Choroid plexus epithelial cell (primary cell): ENCODE measurements around the gene AJM1.
A peak's percentile ranks its signal among the peaks of the same experiment; 100 is the strongest.
"Not testable (repeated sequence)": the region's sequence is repeated elsewhere in the genome, so short reads cannot be mapped to it uniquely, and the experiment has no call there.

ENCODE experiments used
- DNase-seq: peaks from one replicate; pipeline ENCODE4 v3.0.0-alpha.2; 2010; ENCODE audit warnings: low read depth
- H3K4me3 ChIP-seq: 2 replicates; pipeline ENCODE4 v1.5.1; 2011; ENCODE audit warnings: low read depth, mild to moderate bottlenecking, control low read depth, low read length, moderate library complexity
- CTCF ChIP-seq: conservative IDR thresholded peaks from 2 replicates; pipeline ENCODE4 v1.5.1; 2011; ENCODE audit warnings: low read depth, mild to moderate bottlenecking, control low read depth, inconsistent platforms, low read length, moderate library complexity

AJM1 gene

GRCh38 chr9:136842380-136842948, at the start of gene AJM1:
Gene AJM1, plus strand, starts transcription at chr9:136842478. Its CDS starts 1,937 bp downstream, at chr9:136844415.
- TF ChIP-seq CTCF: peak; percentile 83
- peak within 1 kb of the TSS; percentile 57 for H3K4me3 ChIP-seq
- peak; percentile 78 for DNase-seq

DNA sequence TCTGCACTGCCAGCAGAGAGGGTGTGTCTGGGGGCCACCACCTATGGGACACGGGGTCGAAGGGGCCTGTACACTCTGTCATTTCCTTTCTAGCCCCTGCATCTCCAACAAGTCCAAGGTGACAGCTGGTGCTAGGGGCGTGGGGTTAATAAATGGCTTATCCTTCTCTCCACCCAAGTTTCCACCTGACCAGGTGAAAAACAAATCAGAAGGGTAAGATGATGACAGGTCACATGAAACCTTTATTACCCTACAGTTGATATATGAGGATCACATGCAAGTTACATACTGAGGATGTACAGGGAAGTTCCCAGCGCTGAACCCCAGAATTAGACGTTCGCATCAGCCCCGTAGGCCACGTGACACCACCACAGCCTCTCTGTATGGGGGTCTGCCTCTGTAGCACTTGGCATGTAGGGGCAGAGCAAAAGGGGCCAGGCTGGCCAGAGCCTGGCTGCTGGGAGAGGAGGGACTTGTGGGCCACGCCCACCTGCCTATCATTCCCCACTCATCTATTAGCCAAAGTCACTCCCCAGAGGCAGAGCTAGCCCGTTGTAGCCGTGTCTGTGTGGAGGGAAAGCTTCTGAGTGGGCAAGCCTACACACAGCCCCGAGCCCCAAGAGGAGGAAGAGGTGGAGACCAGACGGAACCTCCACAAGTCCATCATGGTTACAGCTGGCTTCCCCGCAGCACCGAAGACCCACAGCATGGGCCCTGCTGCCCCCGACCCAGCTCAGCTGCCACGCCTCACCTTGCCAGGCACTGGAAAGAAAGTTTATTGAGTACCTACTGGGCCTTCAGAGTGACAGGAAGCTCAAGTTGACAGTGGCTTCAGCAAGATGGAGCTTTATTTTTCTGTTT, 49.0 kb upstream of the AJM1 start:
- no peak for TF ChIP-seq CTCF
- DNase-seq: no peak
- no peak overlapping the region for H3K4me3 ChIP-seq

GRCh38 chr9:136794281-136794999, 47.8 kb upstream of the AJM1 start:
- no peak overlapping the region for H3K4me3 ChIP-seq
- no peak for DNase-seq
- TF ChIP-seq CTCF: no peak

- DNase-seq: no peak
These were observed 47.3 kb upstream of the AJM1 start for GRCh38 chr9:136795000-136795348.

GRCh38 chr9:136796238-136796774, 46.0 kb upstream of the AJM1 start, which contains the start of gene CCDC183:
Gene CCDC183, plus strand, starts transcription at chr9:136796338. Its CDS starts 60 bp downstream, at chr9:136796398.
- no peak for DNase-seq
- no peak within 1 kb of the TSS for H3K4me3 ChIP-seq
- no peak for TF ChIP-seq CTCF

More at GRCh38 chr9:136795000-136795348, 47.3 kb upstream of the AJM1 start:
- no peak overlapping the region for H3K4me3 ChIP-seq
- no peak for TF ChIP-seq CTCF

DNA sequence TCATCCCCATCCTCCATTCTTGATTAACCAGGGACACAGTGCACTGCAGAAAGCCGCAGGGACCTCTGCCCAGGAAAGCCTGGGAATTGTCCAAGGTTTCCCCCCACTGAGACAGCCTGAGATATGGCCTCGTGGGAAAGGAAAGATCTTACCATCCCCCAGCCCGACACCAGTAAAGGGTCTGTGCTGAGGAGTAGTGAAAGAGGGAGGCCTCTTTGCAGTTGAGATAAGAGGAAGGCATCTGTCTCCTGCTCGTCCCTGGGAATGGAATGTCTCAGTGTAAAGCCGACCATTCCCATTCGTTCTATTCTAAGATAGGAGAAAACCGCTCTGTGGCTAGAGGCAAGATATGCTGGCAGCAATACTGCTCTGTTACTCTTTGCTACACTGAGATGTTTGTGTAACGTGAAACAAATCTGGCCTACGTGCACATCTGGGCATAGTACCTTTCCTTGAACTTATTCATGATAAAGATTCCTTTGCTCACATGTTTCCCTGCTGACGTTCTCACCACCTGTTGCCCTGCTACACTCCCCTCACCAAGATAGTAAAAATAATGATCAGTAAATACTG, 45.4 kb upstream of the AJM1 start:
- H3K4me3 ChIP-seq: not testable (repeated sequence)
- DNase-seq: peak; percentile 67

- no peak for DNase-seq
- TF ChIP-seq CTCF: no peak
- H3K4me3 ChIP-seq: no peak overlapping the region
These were observed 43.6 kb upstream of the AJM1 start for GRCh38 chr9:136798708-136799078.
